Activated CD8-positive, alpha-beta memory T cell treated with anti-CD3 and anti-CD28 coated beads, Interleukin-2, amount 50 U/mL, for 1 hour (primary cell): Measurements from ENCODE around the gene PRAF2.

ENCODE experiments used
- DNase-seq: peaks from one replicate; pipeline ENCODE4 v3.0.0-alpha.2; 2020; ENCODE audit errors: extremely low read depth

PRAF2 gene

DNA sequence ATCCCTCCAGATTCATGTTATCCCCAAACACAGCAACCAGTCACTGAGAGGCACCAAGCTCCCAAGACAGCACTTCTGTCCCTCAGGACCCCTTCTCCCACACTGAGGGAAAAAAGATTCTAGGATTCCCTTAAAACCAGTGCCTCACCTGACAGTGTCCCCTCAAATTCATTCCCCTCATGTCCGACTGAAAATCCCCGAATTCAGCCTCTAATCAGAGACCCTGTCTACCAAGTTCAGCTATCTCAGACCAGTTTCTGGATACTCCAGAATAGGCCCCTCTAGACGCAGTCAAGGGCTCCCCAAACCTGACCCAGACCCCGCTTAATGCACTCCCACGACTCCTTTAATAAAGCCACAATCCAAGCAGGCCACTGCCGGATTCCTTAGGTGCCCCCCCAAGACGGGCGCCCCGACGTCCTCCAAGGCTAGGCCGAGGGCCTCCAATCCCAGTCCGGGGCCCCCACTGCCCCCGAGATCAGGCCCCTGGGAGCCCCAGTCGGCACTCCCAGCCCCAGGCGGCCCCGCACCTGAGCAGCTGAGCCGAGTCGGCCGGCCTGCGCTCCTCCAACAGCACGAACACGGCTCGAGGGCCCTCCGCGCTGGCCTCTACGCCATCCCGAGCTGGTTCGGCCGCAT lies 31.1 kb downstream of the PRAF2 start:
- DNase-seq, result no peak

DNA sequence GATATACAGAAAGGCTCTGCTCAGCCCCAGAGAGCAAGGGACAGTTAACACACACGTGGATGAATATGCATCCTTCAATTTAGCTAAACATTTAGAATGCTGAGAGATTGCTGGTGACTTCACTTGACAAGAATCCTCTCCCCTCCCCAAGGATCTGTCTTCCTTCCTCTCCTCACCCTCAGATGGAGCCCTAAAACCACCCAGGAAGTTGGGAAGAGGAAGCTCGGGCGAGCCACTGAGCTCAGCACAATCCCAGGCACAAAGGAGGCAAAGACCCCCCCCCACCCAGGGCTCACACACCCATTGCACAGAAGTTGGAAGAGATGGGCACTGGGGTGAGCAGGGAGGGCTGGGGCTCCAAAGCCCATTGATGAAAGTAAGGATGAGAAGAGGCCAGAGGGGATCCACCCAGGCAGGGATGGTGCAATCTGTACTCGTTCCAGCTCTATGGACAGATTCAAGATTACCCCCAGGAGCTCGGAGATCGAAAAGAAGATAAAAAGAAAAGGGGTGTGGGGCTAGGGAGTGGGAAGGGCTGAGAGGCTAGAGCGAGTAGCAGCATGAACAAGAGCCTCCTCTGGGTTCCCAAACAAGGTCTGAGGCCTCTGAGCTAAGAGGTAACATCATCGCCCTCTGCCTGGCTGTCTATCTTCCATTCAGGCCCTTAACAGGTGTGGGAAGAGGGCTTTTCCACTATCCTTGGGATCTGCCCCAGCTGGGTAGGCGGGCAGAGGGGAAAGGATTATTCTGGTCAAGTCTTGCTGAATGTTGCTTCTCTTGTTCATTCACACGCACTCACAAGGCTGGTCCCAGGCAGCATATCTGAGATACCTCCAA lies 31.8 kb downstream of the PRAF2 start:
- DNase-seq, result no peak

DNA sequence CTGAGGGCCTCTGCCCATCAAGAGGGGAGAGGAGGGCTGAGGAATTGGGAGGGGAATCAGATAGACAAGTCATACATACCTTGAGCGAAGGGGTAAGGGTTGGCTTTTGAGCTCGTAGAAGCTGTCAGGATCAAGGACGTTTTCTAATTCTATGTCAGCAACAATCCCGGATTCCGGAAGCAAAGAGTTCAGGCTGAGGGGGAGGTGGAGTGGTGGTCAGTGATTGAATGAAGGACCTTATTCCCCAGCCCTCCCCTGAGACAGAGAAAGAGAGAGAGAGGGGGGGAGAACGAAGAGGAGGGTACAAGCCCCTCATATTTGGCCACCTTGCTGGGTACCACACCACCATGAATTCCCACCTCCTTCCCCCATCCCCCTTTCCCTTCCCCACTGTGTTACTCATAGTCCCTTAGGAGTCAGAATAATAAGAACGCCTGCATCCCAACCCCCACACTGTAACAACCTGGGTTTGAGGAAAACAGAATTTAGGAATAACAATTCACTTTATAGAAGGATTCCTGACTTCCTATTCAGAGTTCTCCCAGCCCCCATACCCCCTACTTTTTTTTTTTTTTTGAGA lies 33.3 kb downstream of the PRAF2 start:
- no peak for DNase-seq

DNA sequence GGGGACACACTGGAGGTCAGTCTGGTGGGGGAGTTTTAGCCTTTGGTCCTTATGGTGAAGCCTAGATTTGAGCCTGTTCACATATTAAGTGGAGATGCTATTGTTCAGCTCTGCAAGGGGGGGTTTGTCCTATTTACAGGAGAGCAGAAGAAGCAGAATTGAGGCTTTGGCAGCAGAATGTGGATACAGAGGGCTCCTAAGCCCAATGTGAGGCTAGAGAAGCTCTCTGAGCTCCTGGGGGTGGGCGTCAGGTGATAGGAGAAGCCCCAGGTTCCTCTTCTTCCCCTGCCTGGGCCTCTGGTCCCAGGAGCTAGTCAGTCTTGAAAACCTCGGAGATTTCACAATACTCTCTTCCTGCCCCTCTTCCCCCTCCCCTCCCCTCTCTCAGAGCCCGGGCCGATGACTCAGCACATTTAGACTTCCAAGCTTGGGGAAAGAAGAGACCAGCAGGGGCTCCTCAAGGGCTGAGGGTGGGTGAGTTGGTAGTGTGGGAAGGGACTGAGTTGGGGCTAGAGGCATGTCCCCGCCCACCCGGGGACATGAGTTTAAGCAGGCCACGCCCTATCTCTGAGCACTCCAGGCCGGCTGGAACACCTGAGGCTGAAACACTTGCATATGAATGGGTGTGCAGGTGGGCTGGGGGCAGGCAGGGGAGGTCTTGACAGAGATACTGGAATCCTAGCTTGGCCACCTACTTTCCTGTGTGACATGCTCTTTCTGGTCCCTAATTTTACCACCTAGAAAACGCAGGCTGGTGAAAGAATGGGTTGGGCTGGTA lies 34.0 kb downstream of the PRAF2 start:
- DNase-seq, result no peak

DNA sequence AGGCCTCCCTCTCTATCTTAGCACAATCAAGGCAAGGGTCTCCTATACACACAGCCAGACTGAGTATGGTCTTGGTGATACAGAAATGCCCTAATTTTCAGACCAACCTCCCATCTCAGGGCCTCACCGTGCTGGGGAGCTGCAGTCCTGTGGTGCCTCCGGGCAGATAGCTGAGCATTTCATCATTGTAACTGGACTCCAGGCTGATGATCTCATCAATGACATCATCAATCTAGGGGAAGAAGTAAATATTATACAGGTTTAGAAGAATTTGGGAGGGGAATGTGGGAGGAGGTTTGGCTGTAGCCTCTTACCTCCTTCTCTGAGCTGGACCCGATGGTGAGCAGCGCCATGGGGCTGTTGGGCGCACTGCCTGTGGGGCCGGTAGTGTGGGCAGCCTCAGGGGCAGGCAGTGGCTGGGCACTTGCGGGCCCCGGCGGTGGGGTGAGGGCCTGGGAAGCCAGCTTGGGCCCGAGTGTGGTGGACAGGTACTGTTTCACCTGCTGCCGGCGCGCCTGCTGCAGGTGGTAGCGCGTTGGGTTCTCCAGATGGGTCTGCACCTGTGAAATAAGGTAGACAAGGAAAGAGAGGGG lies 35.8 kb downstream of the PRAF2 start:
- DNase-seq, result no peak

DNA sequence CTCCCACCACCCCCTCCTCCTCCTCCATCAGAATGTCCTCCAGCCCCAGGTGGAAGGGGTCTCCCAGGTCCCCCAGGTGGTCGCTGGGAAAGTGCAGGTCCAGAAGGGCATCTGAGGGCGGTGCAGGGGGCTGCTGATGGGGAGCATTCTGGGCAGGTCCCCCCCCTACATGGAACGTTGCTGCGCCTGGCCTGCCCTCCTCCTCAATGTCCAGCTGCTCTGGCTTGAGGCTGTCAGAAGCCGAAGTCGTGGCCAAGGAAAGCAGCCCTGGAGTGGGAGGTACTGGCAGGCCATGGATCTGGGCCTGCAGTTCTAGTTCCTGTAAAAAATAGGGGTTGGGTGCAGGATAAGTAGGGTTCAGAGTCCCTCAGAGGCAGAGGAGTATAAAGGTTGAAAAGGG lies 43.5 kb downstream of the PRAF2 start:
- DNase-seq, result no peak

DNA sequence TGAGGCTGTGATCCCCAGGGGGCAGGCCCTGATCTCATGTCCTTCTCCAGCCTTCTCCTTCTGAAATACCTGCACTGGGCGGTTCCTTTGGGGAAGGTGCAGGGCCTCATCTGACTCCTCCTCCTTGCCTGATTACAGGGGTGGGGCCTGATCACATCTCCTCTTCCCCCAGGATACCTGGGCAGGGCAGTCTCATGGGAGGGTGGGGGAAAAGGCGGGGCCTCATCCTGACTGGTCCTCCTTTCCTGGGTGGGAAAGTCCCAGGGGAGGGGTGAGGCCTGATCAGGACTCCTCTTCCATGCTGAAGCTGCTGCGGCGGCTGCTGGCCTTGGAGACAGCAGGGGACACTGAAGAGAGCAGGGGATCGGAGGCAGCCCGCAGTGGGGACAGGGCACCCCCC lies 43.9 kb downstream of the PRAF2 start:
- DNase-seq, result no peak
